ENCODE results near the gene GIMAP6.

- TF ChIP-seq, protein P1, sequence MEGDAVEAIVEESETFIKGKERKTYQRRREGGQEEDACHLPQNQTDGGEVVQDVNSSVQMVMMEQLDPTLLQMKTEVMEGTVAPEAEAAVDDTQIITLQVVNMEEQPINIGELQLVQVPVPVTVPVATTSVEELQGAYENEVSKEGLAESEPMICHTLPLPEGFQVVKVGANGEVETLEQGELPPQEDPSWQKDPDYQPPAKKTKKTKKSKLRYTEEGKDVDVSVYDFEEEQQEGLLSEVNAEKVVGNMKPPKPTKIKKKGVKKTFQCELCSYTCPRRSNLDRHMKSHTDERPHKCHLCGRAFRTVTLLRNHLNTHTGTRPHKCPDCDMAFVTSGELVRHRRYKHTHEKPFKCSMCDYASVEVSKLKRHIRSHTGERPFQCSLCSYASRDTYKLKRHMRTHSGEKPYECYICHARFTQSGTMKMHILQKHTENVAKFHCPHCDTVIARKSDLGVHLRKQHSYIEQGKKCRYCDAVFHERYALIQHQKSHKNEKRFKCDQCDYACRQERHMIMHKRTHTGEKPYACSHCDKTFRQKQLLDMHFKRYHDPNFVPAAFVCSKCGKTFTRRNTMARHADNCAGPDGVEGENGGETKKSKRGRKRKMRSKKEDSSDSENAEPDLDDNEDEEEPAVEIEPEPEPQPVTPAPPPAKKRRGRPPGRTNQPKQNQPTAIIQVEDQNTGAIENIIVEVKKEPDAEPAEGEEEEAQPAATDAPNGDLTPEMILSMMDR (IDR thresholded peaks at IDR 0.05): no peak
- TF ChIP-seq, protein P2, sequence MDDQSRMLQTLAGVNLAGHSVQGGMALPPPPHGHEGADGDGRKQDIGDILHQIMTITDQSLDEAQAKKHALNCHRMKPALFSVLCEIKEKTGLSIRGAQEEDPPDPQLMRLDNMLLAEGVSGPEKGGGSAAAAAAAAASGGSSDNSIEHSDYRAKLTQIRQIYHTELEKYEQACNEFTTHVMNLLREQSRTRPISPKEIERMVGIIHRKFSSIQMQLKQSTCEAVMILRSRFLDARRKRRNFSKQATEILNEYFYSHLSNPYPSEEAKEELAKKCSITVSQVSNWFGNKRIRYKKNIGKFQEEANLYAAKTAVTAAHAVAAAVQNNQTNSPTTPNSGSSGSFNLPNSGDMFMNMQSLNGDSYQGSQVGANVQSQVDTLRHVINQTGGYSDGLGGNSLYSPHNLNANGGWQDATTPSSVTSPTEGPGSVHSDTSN (IDR thresholded peaks at IDR 0.05): no peak
- TF ChIP-seq RAD21 (IDR thresholded peaks at IDR 0.05; ENCODE audit: low read length): no peak
Measured at GRCh38 chr7:150648353-150649079, 16.3 kb upstream of the GIMAP6 start.
